ENCODE results near the gene ALDH3A2.

Gene ALDH3A2

DNA sequence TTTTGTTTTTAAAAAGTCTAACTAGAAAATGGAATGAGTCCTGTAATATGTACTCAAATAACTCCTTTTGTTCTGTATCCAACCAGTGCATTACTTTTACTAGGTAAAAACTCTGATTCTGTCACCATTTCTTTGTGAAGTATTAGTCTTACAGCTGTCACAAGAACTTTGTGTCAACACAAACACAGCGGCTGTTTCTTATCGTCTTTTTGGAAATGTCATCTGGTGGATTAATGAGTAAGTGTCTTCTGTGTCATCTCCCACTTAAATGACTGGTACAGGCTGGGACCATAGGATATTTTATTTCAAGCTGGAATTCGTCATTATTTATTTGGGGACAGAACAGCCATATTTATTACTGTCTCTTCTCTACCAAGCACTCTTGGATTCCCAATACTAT lies 19.1 kb upstream of the ALDH3A2 start:
- ChIA-PET POLR2A (interaction anchor here (0.7 kb wide), 1 partner anchor 134 kb away, joined by 3 read pairs; no protein-coding TSS in a partner anchor), CTCF (interaction anchor here (1.9 kb wide), 1 partner anchor 15 kb away, joined by 7 read pairs; no protein-coding TSS in a partner anchor)
- no peak overlapping the region for H3K27ac ChIP-seq (ENCODE audit: extremely low read depth, low read depth, low read length)
- TF ChIP-seq SP2 (tag by site-specific recombination; IDR thresholded peaks at IDR 0.05) (no peak), ZNF266 (tag by site-specific recombination; IDR thresholded peaks at IDR 0.05; ENCODE audit: low read depth) (no peak), CTCF (tag by site-specific recombination; IDR thresholded peaks at IDR 0.05) (no peak), ZNF239 (tag by site-specific recombination; IDR thresholded peaks at IDR 0.05) (no peak), REPIN1 (tag by site-specific recombination; IDR thresholded peaks at IDR 0.05; ENCODE audit: low read depth) (no peak), HOXC10 (CRISPR knock-in tag; IDR thresholded peaks at IDR 0.05) (no peak), ZNF521 (tag by site-specific recombination; IDR thresholded peaks at IDR 0.05) (no peak), RBAK (tag by site-specific recombination; IDR thresholded peaks at IDR 0.05) (no peak), ZNF311 (tag by site-specific recombination; IDR thresholded peaks at IDR 0.05; ENCODE audit: borderline replicate concordance) (no peak), SP3 (tag by site-specific recombination; IDR thresholded peaks at IDR 0.05) (no peak), SP7 (tag by site-specific recombination; IDR thresholded peaks at IDR 0.05) (no peak), ZNF623 (tag by site-specific recombination; IDR thresholded peaks at IDR 0.05) (no peak), ZNF248 (tag by site-specific recombination; IDR thresholded peaks at IDR 0.05) (no peak)
- TF ChIP-seq, protein P1, sequence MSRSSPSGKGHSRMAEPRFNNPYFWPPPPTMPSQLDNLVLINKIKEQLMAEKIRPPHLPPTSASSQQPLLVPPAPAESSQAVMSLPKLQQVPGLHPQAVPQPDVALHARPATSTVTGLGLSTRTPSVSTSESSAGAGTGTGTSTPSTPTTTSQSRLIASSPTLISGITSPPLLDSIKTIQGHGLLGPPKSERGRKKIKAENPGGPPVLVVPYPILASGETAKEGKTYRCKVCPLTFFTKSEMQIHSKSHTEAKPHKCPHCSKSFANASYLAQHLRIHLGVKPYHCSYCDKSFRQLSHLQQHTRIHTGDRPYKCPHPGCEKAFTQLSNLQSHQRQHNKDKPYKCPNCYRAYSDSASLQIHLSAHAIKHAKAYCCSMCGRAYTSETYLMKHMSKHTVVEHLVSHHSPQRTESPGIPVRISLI (tag by site-specific recombination; IDR thresholded peaks at IDR 0.05), result no peak
- TF ChIP-seq, protein P2, sequence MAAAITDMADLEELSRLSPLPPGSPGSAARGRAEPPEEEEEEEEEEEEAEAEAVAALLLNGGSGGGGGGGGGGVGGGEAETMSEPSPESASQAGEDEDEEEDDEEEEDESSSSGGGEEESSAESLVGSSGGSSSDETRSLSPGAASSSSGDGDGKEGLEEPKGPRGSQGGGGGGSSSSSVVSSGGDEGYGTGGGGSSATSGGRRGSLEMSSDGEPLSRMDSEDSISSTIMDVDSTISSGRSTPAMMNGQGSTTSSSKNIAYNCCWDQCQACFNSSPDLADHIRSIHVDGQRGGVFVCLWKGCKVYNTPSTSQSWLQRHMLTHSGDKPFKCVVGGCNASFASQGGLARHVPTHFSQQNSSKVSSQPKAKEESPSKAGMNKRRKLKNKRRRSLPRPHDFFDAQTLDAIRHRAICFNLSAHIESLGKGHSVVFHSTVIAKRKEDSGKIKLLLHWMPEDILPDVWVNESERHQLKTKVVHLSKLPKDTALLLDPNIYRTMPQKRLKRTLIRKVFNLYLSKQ (tag by site-specific recombination; IDR thresholded peaks at IDR 0.05; ENCODE audit: borderline replicate concordance), result no peak
- H3K4me1 ChIP-seq (ENCODE audit: control insufficient read depth, insufficient read depth, low read length), result no peaks in the 10 kb centered on the region
- H3K4me3 ChIP-seq (ENCODE audit: low read depth, low read length), result no peak overlapping the region
- no peaks in the 10 kb centered on the region for H3K9me3 ChIP-seq (ENCODE audit: control insufficient read depth, insufficient read depth, low read depth, low read length)
- H3K36me3 ChIP-seq (ENCODE audit: control insufficient read depth in 2 of 2, insufficient read depth in 1 of 2, low read length in 2 of 2), result no peaks in the 10 kb centered on the region

DNA sequence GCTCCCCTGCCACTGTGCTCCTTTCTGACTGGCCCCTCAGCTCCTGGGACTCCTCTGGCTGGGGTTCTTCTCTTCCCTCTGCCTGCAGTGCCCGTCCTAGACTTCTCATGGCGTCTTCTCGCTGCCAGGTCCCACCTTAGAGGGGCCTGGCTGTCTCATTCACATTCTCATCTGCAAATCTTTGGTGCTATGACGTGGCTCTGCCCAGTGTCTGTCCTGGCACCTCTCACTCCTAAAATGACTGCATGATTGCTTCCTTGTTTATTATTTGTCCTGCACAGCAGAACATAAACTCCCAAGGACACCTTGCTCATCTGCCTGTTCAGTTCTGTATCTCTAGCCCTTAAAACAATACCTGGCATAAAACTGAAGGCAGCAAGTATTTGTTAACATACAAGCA lies 18.5 kb upstream of the ALDH3A2 start:
- Histone ChIP-seq H3K4me1 (ENCODE audit: control insufficient read depth, insufficient read depth, low read length) (no peaks in the 10 kb centered on the region), H3K27ac (ENCODE audit: extremely low read depth, low read depth, low read length) (no peak overlapping the region), H3K4me3 (ENCODE audit: low read depth, low read length) (no peak overlapping the region), H3K9me3 (ENCODE audit: control insufficient read depth, insufficient read depth, low read depth, low read length) (no peaks in the 10 kb centered on the region), H3K36me3 (ENCODE audit: control insufficient read depth in 2 of 2, insufficient read depth in 1 of 2, low read length in 2 of 2) (no peaks in the 10 kb centered on the region)
- CTCF ChIA-PET, result interaction anchor here (1.9 kb wide), 1 partner anchor 15 kb away, joined by 7 read pairs; no protein-coding TSS in a partner anchor
- TF ChIP-seq PRDM1 (tag by site-specific recombination; IDR thresholded peaks at IDR 0.05) (no peak), ZEB2 (tag by site-specific recombination; IDR thresholded peaks at IDR 0.05) (no peak), ZNF366 (tag by site-specific recombination; conservative IDR thresholded peaks at IDR 0.05) (no peak), ZNF394 (tag by site-specific recombination; IDR thresholded peaks at IDR 0.05; ENCODE audit: borderline replicate concordance) (no peak), RBAK (tag by site-specific recombination; IDR thresholded peaks at IDR 0.05) (no peak), EGR2 (tag by site-specific recombination; IDR thresholded peaks at IDR 0.05; ENCODE audit: low read depth) (no peak), ZSCAN23 (tag by site-specific recombination; IDR thresholded peaks at IDR 0.05) (no peak)
- TF ChIP-seq, protein P3, sequence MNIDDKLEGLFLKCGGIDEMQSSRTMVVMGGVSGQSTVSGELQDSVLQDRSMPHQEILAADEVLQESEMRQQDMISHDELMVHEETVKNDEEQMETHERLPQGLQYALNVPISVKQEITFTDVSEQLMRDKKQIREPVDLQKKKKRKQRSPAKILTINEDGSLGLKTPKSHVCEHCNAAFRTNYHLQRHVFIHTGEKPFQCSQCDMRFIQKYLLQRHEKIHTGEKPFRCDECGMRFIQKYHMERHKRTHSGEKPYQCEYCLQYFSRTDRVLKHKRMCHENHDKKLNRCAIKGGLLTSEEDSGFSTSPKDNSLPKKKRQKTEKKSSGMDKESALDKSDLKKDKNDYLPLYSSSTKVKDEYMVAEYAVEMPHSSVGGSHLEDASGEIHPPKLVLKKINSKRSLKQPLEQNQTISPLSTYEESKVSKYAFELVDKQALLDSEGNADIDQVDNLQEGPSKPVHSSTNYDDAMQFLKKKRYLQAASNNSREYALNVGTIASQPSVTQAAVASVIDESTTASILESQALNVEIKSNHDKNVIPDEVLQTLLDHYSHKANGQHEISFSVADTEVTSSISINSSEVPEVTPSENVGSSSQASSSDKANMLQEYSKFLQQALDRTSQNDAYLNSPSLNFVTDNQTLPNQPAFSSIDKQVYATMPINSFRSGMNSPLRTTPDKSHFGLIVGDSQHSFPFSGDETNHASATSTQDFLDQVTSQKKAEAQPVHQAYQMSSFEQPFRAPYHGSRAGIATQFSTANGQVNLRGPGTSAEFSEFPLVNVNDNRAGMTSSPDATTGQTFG (tag by site-specific recombination; IDR thresholded peaks at IDR 0.05; ENCODE audit: borderline replicate concordance), result no peak
- POLR2A ChIA-PET, result no interaction called here
